Cardiac fibroblast (primary cell): Measurements from ENCODE around the gene SARNP.
A peak's percentile ranks its signal among the peaks of the same experiment; 100 is the strongest.

ENCODE experiments used
- DNase-seq, 2 donors: peaks; one replicate each; pipeline versions ENCODE4 v3.0.0 to v3.0.0-alpha.2; 2010; ENCODE audit warnings: low read depth in 2 of 2
- H3K4me3 ChIP-seq, 2 donors: replicated peaks in 1 of 2; 1 replicate in 1 of 2; 2 replicates in 1 of 2; pipeline ENCODE4 v1.5.1; 2011; ENCODE audit warnings: low read depth in 2 of 2, low read length in 2 of 2, mild to moderate bottlenecking in 2 of 2, moderate library complexity in 1 of 2
- TF ChIP-seq, protein P1 (sequence below): IDR thresholded peaks from one replicate; pipeline ENCODE4 v1.5.1; 2011; ENCODE audit warnings: low read depth, mild to moderate bottlenecking, low read length, inconsistent platforms

Gene SARNP

DNA sequence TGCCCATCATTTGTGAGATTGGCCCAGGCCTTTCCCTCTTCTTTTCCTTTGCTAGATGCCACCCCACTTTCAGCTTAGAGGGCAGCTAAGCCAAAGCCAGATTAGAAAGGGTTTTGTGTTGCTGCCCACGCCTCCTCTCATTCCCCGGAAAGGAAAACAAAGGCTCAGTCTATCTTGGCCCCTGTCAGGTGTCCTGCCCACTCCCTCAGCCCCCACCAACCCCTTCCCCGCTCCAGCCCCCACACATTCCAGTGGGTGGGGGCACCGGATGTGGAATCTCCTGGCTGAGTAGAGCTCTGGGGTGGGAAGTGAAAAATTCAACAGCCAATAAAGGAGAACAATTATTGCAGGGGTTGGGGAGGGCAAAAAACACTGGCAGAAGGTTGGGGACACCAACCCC is 99.5 kb downstream of the SARNP start:
- H3K4me3 ChIP-seq, result no peak overlapping the region
- TF ChIP-seq, protein P1, sequence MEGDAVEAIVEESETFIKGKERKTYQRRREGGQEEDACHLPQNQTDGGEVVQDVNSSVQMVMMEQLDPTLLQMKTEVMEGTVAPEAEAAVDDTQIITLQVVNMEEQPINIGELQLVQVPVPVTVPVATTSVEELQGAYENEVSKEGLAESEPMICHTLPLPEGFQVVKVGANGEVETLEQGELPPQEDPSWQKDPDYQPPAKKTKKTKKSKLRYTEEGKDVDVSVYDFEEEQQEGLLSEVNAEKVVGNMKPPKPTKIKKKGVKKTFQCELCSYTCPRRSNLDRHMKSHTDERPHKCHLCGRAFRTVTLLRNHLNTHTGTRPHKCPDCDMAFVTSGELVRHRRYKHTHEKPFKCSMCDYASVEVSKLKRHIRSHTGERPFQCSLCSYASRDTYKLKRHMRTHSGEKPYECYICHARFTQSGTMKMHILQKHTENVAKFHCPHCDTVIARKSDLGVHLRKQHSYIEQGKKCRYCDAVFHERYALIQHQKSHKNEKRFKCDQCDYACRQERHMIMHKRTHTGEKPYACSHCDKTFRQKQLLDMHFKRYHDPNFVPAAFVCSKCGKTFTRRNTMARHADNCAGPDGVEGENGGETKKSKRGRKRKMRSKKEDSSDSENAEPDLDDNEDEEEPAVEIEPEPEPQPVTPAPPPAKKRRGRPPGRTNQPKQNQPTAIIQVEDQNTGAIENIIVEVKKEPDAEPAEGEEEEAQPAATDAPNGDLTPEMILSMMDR, result no peak
- DNase-seq, result peak; percentile 15 to 43

DNA sequence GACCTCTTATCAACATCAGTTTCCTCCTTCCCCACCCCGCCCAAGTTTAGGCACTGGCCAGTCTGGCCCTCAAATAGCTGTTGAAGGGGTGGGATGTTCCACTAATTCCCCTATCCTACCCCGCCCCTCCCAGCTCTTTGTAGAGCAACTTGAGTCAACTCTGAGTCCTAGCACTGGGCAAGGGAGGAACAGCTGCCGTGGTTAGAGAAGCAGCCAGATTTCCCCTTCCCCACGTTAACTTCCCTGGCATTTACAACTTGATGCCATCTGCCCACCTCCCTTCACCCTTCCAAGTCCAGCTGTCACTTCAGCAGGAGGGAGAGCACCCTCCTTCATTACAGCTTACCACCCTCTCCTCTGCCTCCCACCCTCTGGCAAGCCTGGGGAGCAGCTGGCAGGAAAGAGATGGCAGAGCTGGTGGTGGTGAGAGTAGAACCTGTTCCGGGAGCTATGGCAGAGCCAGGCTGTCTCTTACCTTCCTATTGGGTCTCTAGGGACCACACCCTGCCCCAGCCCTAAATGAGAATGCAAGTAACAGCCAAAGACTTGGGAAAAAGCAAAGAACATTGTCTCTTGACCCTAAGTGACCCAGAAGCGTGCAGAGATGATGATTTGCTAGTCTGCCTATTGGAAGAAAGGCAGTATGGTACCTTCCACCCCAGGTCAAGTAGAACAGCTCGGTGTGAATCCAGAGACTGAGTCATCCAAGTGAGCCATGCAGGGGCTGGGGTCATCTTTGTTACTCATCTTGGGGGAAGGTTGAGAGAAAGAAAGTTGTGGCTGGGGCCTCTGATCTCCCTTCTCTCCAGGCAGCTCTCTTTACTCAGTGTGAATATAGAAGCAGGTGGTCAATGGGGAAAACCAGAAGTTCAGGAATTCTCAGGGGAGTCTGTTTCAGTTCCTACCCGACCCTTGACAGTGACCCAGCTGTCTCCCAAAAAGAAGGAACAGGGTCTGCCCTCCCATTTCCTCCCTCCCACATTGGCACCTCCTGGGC is 100.2 kb downstream of the SARNP start:
- TF ChIP-seq, protein P1, result no peak
- DNase-seq, result peak in 1 of 2 donors; percentile 75
- peak overlapping the region; percentile 66 to 72 for H3K4me3 ChIP-seq

DNA sequence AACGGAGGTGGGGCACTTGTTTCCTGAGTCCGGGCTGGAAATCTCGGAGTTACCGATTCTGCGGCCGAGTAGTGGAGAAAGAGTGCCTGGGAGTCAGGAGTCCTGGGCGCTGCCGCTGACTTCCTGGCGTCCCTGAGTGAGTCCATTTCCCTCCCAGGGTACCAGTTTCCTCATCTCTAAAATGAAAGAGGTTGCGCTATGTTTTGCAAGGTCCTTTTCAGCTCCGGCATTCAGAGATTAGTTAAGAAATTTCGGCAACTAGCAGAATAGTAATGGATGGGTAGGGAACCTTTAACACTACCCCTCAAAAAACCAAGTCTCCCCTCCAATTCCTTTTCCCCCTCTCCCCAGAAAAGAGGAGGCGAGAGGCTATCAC is 101.0 kb downstream of the SARNP start:
- peak overlapping the region; percentile 66 to 72 for H3K4me3 ChIP-seq
- TF ChIP-seq, protein P1, result peak; percentile 0
- DNase-seq, result no peak

DNA sequence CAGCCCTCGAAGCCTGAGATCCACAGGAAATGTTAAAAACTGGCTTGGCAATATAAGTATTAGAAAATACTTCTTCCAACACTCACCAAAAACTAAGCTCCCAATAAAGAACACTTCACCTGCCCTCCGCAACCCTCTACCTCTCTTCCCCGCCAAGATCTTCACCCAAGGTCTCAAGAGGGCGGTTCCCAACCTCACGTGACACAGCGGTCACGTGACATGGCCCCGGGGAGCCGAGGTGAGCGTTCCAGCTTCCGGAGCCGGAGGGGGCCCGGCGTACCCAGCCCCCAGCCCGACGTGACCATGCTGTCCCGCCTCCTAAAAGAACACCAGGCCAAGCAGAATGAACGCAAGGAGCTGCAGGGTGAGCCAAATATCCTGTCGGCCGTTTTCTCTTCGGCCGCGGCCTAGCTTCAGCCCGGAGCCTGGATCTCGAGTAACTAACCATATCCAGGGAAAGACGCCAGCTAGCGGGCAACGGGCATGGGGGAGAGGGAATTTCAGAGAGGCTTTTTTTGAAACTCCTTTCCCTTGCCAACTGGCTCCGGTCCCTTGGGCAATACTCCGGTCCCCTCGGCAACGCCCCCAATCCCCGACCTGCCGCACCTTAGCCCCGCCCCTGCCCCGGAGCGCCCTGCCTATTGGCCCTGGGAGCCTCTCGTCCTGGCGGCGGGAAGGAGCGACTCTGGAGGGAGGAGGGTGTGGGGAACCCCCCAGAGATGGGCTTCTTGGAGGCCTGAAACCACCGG is 101.5 kb downstream of the SARNP start, which contains the start of gene BLOC1S1:
TSS of gene BLOC1S1 (plus strand) at position 214 of the 749 bp plus-strand sequence. CDS start at position 220, 6 bp downstream.
- TF ChIP-seq, protein P1, result no peak
- H3K4me3 ChIP-seq, result peak within 1 kb of the TSS; percentile 66 to 72
- peak; percentile 91 to 95 for DNase-seq

DNA sequence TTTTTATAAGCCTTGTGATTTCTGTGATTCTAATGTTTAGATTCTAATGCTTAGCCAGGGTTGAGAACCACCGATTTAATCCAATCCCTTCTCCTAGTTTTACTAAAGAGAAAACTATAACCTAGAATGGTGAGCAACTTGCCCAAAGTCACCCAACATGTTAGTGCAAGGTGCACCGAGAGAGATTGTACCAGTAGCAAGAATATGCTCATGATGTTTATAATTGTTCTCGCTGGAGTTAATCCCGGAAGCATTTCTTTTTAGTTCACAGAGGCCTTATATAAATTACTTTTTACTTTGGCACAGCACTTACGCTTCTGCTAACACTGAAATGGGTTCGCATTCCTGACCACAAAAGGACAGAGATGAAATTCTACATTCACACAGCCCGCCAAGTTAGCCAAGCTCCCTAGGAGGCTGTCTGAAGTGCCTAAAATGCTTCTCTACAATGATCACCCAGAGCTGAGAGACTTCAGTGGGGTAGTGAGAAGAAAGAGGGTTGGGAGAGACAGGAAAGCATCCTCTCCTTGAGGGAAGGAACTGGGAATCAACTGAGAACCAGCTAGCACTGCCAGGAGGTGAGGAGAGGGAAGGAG is 102.3 kb downstream of the SARNP start:
- DNase-seq, result no peak
- peak overlapping the region; percentile 66 to 72 for H3K4me3 ChIP-seq
- TF ChIP-seq, protein P1, result no peak

DNA sequence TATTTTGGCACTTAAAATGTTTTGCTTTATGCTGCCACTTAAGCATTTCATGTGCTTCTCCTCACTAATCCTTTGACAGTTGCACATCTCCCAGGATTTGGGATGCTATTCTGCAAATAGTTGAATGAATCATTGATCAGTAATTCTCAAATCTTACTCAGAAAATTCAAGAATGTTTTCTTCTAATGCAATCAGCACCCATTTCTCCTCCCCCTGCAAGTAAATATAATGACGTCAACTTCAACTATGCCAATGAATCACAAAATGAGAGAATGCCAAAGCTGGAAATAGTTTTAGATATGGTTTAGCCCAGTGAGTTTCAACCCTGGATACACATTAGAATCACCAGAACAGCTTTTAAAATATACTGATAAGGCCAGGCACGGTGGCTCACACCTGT is 103.8 kb downstream of the SARNP start:
- no peak overlapping the region for H3K4me3 ChIP-seq
- TF ChIP-seq, protein P1, result no peak
- peak; percentile 84 to 93 for DNase-seq
